Esophagus (tissue), 2 donors: ENCODE results near the gene MAGEA6. TPM values are rescaled to one million over a fixed set of nuclear protein-coding genes. Genes with fewer than 3 reads are reported as not detected.
"Not testable (repeated sequence)": the region's sequence is repeated elsewhere in the genome, so short reads cannot be mapped to it uniquely, and the experiment has no call there.

ENCODE experiments used
- H3K27ac ChIP-seq, 2 donors: one replicate each; pipeline ENCODE4 v1.5.1; 2013; ENCODE audit warnings: low read depth in 2 of 2, mild to moderate bottlenecking in 2 of 2, inconsistent platforms in 1 of 2, low read length in 1 of 2, moderate library complexity in 1 of 2
- H3K27me3 ChIP-seq, 2 donors: one replicate each; pipeline ENCODE4 v1.6.1; 2013; ENCODE audit warnings: low read length in 2 of 2, control low read depth in 1 of 2, mild to moderate bottlenecking in 1 of 2; ENCODE audit not compliant: insufficient read depth in 2 of 2, control insufficient read depth in 1 of 2
- H3K36me3 ChIP-seq, 2 donors: one replicate each; pipeline ENCODE4 v1.6.1; 2013; ENCODE audit warnings: low read length in 1 of 2; ENCODE audit not compliant: control insufficient read depth in 2 of 2, insufficient read depth in 2 of 2
- H3K4me1 ChIP-seq, 2 donors: one replicate each; pipeline ENCODE4 v1.6.1; 2013; ENCODE audit warnings: low read length in 1 of 2; ENCODE audit not compliant: control insufficient read depth in 2 of 2, insufficient read depth in 2 of 2
- H3K4me3 ChIP-seq, 2 donors: one replicate each; pipeline ENCODE4 v1.5.1; 2013; ENCODE audit warnings: low read length in 2 of 2, mild to moderate bottlenecking in 2 of 2, low read depth in 1 of 2, moderate library complexity in 1 of 2
- H3K9me3 ChIP-seq, 2 donors: one replicate each; pipeline ENCODE4 v1.6.1; 2013; ENCODE audit warnings: mild to moderate bottlenecking in 2 of 2, low read depth in 1 of 2, low read length in 1 of 2, moderate library complexity in 1 of 2; ENCODE audit not compliant: control insufficient read depth in 2 of 2, insufficient read depth in 1 of 2
- WGBS, 2 donors: extraction: QIAGEN DNeasy Blood & Tissue Kit; methylation state at CpG; one replicate each; pipeline ENCODE4 v1.1.7; 2013; 5-methylcytosine and 5-hydroxymethylcytosine counted together
- polyA plus RNA-seq, 2 donors: library from polyadenylated mRNA; stranded (reverse); fragments of 200-250 nt; gene quantifications; one replicate each; pipeline ENCODE4 v1.2.3, GENCODE V29; 2013
- donor health status: healthy with polysubstance abuse.
- donor health status: Bipolar disorder and iron deficiency.

MAGEA6 gene
- polyA plus RNA-seq, 2 donors: not detected

DNA sequence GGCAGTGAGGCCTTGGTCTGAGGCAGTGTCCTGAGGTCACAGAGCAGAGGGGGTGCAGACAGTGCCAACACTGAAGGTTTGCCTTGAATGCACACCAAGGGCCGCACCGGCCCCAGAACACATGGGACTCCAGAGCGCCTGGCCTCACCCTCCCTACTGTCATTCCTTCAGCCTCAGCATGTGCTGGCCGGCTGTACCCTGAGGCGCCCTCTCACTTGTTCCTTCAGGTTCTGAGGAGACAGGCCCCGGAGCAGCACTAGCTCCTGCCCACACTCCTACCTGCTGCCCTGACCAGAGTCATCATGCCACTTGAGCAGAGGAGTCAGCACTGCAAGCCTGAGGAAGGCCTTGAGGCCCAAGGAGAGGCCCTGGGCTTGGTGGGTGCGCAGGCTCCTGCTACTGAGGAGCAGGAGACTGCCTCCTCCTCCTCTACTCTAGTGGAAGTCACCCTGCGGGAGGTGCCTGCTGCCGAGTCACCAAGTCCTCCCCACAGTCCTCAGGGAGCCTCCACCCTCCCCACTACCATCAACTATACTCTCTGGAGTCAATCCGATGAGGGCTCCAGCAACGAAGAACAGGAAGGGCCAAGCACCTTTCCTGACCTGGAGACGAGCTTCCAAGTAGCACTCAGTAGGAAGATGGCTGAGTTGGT, 33.5 kb downstream of the MAGEA6 start:
- WGBS, 2 donors: 84 to 92% methylated on average over 11 to 12 of the region's 12 CpGs
- H3K4me3 ChIP-seq: no peak overlapping the region

GRCh38 chrX:152735101-152735500, 34.4 kb downstream of the MAGEA6 start:
- Histone ChIP-seq H3K9me3 (peaks cover 0 to 2% of the 10 kb centered on the region in 2 donors), H3K36me3 (no peaks in the 10 kb centered on the region), H3K27me3 (no peaks in the 10 kb centered on the region), H3K4me3 (no peak overlapping the region), H3K27ac (no peak overlapping the region), H3K4me1 (no peaks in the 10 kb centered on the region)
- WGBS, 2 donors: 58 to 76% methylated on average over 2 of the region's 2 CpGs

More for the DNA sequence above, 33.5 kb downstream of the MAGEA6 start:
- Histone ChIP-seq H3K9me3 (peaks cover 0 to 2% of the 10 kb centered on the region in 2 donors), H3K27me3 (no peaks in the 10 kb centered on the region), H3K27ac (no peak overlapping the region), H3K4me1 (no peaks in the 10 kb centered on the region), H3K36me3 (no peaks in the 10 kb centered on the region)

GRCh38 chrX:152734143-152734858, 35.2 kb downstream of the MAGEA6 start:
- not testable (repeated sequence) for H3K4me1 ChIP-seq, H3K27ac ChIP-seq, H3K4me3 ChIP-seq, H3K36me3 ChIP-seq, H3K9me3 ChIP-seq, H3K27me3 ChIP-seq
- 88 to 93% methylated on average over 21 to 22 of the region's 22 CpGs for WGBS, 2 donors

GRCh38 chrX:152733261-152733975, 36.1 kb downstream of the MAGEA6 start, which contains the start of the genes CSAG1 and MAGEA12:
CSAG1 (minus strand) TSS chrX:152733721; CDS start chrX:152732460, 1,261 bp downstream.
MAGEA12 (plus strand) TSS chrX:152733757; CDS start chrX:152736162, 2,405 bp downstream.
- no peak within 1 kb of the TSS for H3K4me3 ChIP-seq
- H3K4me1 ChIP-seq: no peaks in the 10 kb centered on the region
- no peaks in the 10 kb centered on the region for H3K27me3 ChIP-seq
- H3K36me3 ChIP-seq: no peaks in the 10 kb centered on the region
- WGBS, 2 donors: 89 to 90% methylated on average over 17 to 21 of the region's 21 CpGs
- no peak within 1 kb of the TSS for H3K27ac ChIP-seq
- peaks cover 0 to 2% of the 10 kb centered on the region in 2 donors for H3K9me3 ChIP-seq

DNA sequence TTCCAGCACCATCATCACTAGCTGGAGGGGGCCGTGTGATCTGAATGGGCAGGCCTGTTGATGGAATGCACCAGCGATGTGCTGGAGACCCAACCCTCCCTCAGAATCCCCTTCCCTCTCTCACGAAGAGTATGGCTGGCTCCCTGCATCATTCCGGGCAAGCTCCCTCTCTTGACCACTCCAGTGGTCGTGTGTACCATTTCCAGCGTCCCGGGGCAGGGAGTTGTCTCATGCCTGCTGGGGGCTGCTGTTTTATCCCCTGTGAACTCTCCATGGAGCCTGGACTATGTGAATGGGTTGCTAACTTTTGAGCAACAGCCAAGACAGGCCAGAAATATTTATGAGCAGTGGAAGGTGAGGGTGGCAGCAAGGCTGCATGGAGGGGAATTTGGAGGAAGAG, 44.1 kb downstream of the MAGEA6 start:
- Histone ChIP-seq H3K27ac (no peak overlapping the region), H3K27me3 (no peaks in the 10 kb centered on the region), H3K9me3 (peaks cover 0 to 4% of the 10 kb centered on the region in 2 donors), H3K4me3 (no peak overlapping the region), H3K4me1 (no peaks in the 10 kb centered on the region), H3K36me3 (no peaks in the 10 kb centered on the region)
- 68 to 75% methylated on average over 7 of the region's 7 CpGs for WGBS, 2 donors

Other genes starting within 250 kb of the MAGEA6 start
- gene GABRQ, start 131.8 kb downstream of the MAGEA6 start, polyA plus RNA-seq: under 1 TPM; 0.28 to 0.60 TPM
- gene MAGEA3, start 70.9 kb downstream of the MAGEA6 start, polyA plus RNA-seq: not detected
- not detected for gene CSAG2, start 60.4 kb downstream of the MAGEA6 start, polyA plus RNA-seq
- gene MAGEA2B, start 55.1 kb downstream of the MAGEA6 start, polyA plus RNA-seq: not detected
- not detected for gene CSAG1, start 36.0 kb downstream of the MAGEA6 start, polyA plus RNA-seq
- gene MAGEA12, start 35.9 kb downstream of the MAGEA6 start, polyA plus RNA-seq: not detected
- gene MAGEA2, start 15.8 kb downstream of the MAGEA6 start, polyA plus RNA-seq: not detected
- not detected for gene CSAG3, start 10.5 kb downstream of the MAGEA6 start, polyA plus RNA-seq
- gene CETN2, start 61.1 kb upstream of the MAGEA6 start, polyA plus RNA-seq: 10 to 100 TPM; 33.8 to 34.4 TPM
- gene NSDHL, start 61.4 kb upstream of the MAGEA6 start, polyA plus RNA-seq: 10 to 100 TPM; 43.3 to 60.6 TPM
- gene ZNF185, start 128.4 kb upstream of the MAGEA6 start, polyA plus RNA-seq: 100 to 1,000 TPM; 217 to 220 TPM
- gene PNMA5, start 224.4 kb upstream of the MAGEA6 start, polyA plus RNA-seq: not detected